ENCODE measurements around the gene MTHFD1L. TPM values are rescaled to one million over a fixed set of nuclear protein-coding genes. Genes with fewer than 3 reads are reported as not detected.

The MTHFD1L gene
- total RNA-seq, 1 donor from 2014 or later: 66.0 TPM

GRCh38 chr6:150891888-150892485, 26.5 kb downstream of the MTHFD1L start:
- peaks cover 6% of the 10 kb centered on the region for H3K4me1 Mint-ChIP-seq (ENCODE audit: unreplicated experiment)
- no peak overlapping the region for H3K27ac Mint-ChIP-seq (ENCODE audit: unreplicated experiment)
- H3K4me3 Mint-ChIP-seq (ENCODE audit: unreplicated experiment): no peak overlapping the region
- peak; percentile 72 for TF ChIP-seq CTCF (IDR thresholded peaks at IDR 0.05; ENCODE audit: unreplicated experiment)
- H3K27me3 Mint-ChIP-seq (ENCODE audit: unreplicated experiment): peaks cover 1% of the 10 kb centered on the region
- peaks cover 28% of the 10 kb centered on the region for H3K36me3 Mint-ChIP-seq (ENCODE audit: low read depth, unreplicated experiment)
- no peaks in the 10 kb centered on the region for H3K9me3 Mint-ChIP-seq (ENCODE audit: unreplicated experiment)
- DNase-seq (ENCODE audit: low spot score): peak; percentile 76

GRCh38 chr6:150894191-150894744, 28.8 kb downstream of the MTHFD1L start:
- peaks cover 24% of the 10 kb centered on the region for H3K36me3 Mint-ChIP-seq (ENCODE audit: low read depth, unreplicated experiment)
- no peak overlapping the region for H3K27ac Mint-ChIP-seq (ENCODE audit: unreplicated experiment)
- no peak for DNase-seq (ENCODE audit: low spot score)
- H3K27me3 Mint-ChIP-seq (ENCODE audit: unreplicated experiment): peaks cover 1% of the 10 kb centered on the region
- no peak overlapping the region for H3K4me3 Mint-ChIP-seq (ENCODE audit: unreplicated experiment)
- no peaks in the 10 kb centered on the region for H3K9me3 Mint-ChIP-seq (ENCODE audit: unreplicated experiment)
- no peak for TF ChIP-seq CTCF (IDR thresholded peaks at IDR 0.05; ENCODE audit: unreplicated experiment)
- peaks cover 22% of the 10 kb centered on the region for H3K4me1 Mint-ChIP-seq (ENCODE audit: unreplicated experiment)

- DNase-seq (ENCODE audit: low spot score): no peak
- Mint-ChIP-seq H3K27ac (ENCODE audit: unreplicated experiment) (no peak overlapping the region), H3K4me3 (ENCODE audit: unreplicated experiment) (no peak overlapping the region)
Measured at GRCh38 chr6:150894935-150895552, 29.5 kb downstream of the MTHFD1L start.

GRCh38 chr6:150895928-150896632, 30.6 kb downstream of the MTHFD1L start:
- Mint-ChIP-seq H3K36me3 (ENCODE audit: low read depth, unreplicated experiment) (peaks cover 13% of the 10 kb centered on the region), H3K4me1 (ENCODE audit: unreplicated experiment) (peaks cover 28% of the 10 kb centered on the region), H3K27ac (ENCODE audit: unreplicated experiment) (no peak overlapping the region), H3K27me3 (ENCODE audit: unreplicated experiment) (peaks cover under 1% of the 10 kb centered on the region), H3K4me3 (ENCODE audit: unreplicated experiment) (no peak overlapping the region), H3K9me3 (ENCODE audit: unreplicated experiment) (no peaks in the 10 kb centered on the region)
- TF ChIP-seq CTCF (IDR thresholded peaks at IDR 0.05; ENCODE audit: unreplicated experiment): no peak
- no peak for DNase-seq (ENCODE audit: low spot score)

More at GRCh38 chr6:150894935-150895552, 29.5 kb downstream of the MTHFD1L start:
- H3K27me3 Mint-ChIP-seq (ENCODE audit: unreplicated experiment): peaks cover 1% of the 10 kb centered on the region
- TF ChIP-seq CTCF (IDR thresholded peaks at IDR 0.05; ENCODE audit: unreplicated experiment): peak; percentile 16
- H3K36me3 Mint-ChIP-seq (ENCODE audit: low read depth, unreplicated experiment): peaks cover 18% of the 10 kb centered on the region
- peaks cover 23% of the 10 kb centered on the region for H3K4me1 Mint-ChIP-seq (ENCODE audit: unreplicated experiment)
- H3K9me3 Mint-ChIP-seq (ENCODE audit: unreplicated experiment): no peaks in the 10 kb centered on the region
